Germinal center (tissue), 1 donor: Measurements from ENCODE around the gene MYOZ1.
A peak's percentile ranks its signal among the peaks of the same experiment; 100 is the strongest.
"Not testable (repeated sequence)": the region's sequence is repeated elsewhere in the genome, so short reads cannot be mapped to it uniquely, and the experiment has no call there.

ENCODE experiments used
- DNase-seq: peaks from one replicate; pipeline ENCODE4 v3.0.0; 2012; ENCODE audit warnings: mixed read lengths, low spot score

The MYOZ1 gene

GRCh38 chr10:73647875-73648651 lies 6.8 kb upstream of the MYOZ1 start:
- DNase-seq = no peak

- peak; percentile 58 for DNase-seq
These were observed 6.1 kb upstream of the MYOZ1 start for GRCh38 chr10:73647211-73647874.

- DNase-seq = no peak
These were observed 5.3 kb upstream of the MYOZ1 start for GRCh38 chr10:73646598-73647041.

GRCh38 chr10:73645251-73645650 lies 4.0 kb upstream of the MYOZ1 start:
- DNase-seq = no peak

- no peak for DNase-seq
These were observed 3.5 kb upstream of the MYOZ1 start for GRCh38 chr10:73644767-73645166.

- peak; percentile 75 for DNase-seq
These were observed 2.9 kb upstream of the MYOZ1 start for GRCh38 chr10:73644015-73644743.

- no peak for DNase-seq
These were observed 2.1 kb upstream of the MYOZ1 start for GRCh38 chr10:73643362-73643761.

GRCh38 chr10:73639286-73639685 lies 2.0 kb downstream of the MYOZ1 start:
- DNase-seq = no peak

- DNase-seq = no peak
These were observed 5.5 kb downstream of the MYOZ1 start for GRCh38 chr10:73635781-73636180.

- DNase-seq = no peak
These were observed 6.9 kb downstream of the MYOZ1 start for GRCh38 chr10:73634421-73634820.

- DNase-seq = no peak
These were observed 12.1 kb downstream of the MYOZ1 start for GRCh38 chr10:73629165-73629564.

- DNase-seq = no peak
These were observed 12.9 kb downstream of the MYOZ1 start for GRCh38 chr10:73628405-73628804.

GRCh38 chr10:73627300-73627699 lies 14.0 kb downstream of the MYOZ1 start:
- DNase-seq = no peak

- peak; percentile 93 for DNase-seq
These were observed 15.2 kb downstream of the MYOZ1 start for GRCh38 chr10:73625884-73626752.

GRCh38 chr10:73625004-73625883 lies 16.0 kb downstream of the MYOZ1 start:
- peak; percentile 46 for DNase-seq

GRCh38 chr10:73623056-73623455 lies 18.2 kb downstream of the MYOZ1 start:
- no peak for DNase-seq

- not testable (repeated sequence) for DNase-seq
These were observed 20.3 kb downstream of the MYOZ1 start for GRCh38 chr10:73620974-73621373.

GRCh38 chr10:73617143-73617542 lies 24.1 kb downstream of the MYOZ1 start:
- not testable (repeated sequence) for DNase-seq

GRCh38 chr10:73614720-73615119 lies 26.6 kb downstream of the MYOZ1 start:
- DNase-seq = no peak

- no peak for DNase-seq
These were observed 32.2 kb downstream of the MYOZ1 start for GRCh38 chr10:73609116-73609515.

- no peak for DNase-seq
These were observed 39.8 kb downstream of the MYOZ1 start for GRCh38 chr10:73601486-73601921.
